ENCODE results near the gene PRKG1.

GRCh38 chr10:51367127-51367526 lies 292.8 kb downstream of the PRKG1 start:
- TF ChIP-seq CTCF (IDR thresholded peaks at IDR 0.05; ENCODE audit: insufficient read depth, low read length, poor library complexity, severe bottlenecking) (no peak), EZH2phosphoT487 (conservative IDR thresholded peaks at IDR 0.05; ENCODE audit: low read length) (no peak)
